ENCODE measurements around the gene CTPS2. TPM values are rescaled to one million over a fixed set of nuclear protein-coding genes. Genes with fewer than 3 reads are reported as not detected.
"Not testable (repeated sequence)": the region's sequence is repeated elsewhere in the genome, so short reads cannot be mapped to it uniquely, and the experiment has no call there.

Gene CTPS2
- polyA plus RNA-seq, 3 donors, result 1.4 to 3.4 (median 2.8) TPM

- Mint-ChIP-seq H3K9me3 (peaks cover 0 to 11% (median 0%) of the 10 kb centered on the region in 7 donors), H3K27ac (no peak overlapping the region), H3K4me3 (no peak overlapping the region), H3K36me3 (peaks cover 4% of the 10 kb centered on the region in 2 donors), H3K27me3 (ENCODE audit: low read depth in 3 of 3) (peaks cover 0 to 28% (median 0%) of the 10 kb centered on the region in 3 donors), H3K4me1 (peaks cover 2% of the 10 kb centered on the region)
- intact Hi-C loops (cut with micrococcal nuclease), result no loop called here
- Histone ChIP-seq H3K4me2 (replicated peaks; ENCODE audit: extremely low read depth, low read length, poor library complexity, severe bottlenecking) (no peak overlapping the region), H3K79me2 (ENCODE audit: insufficient read depth, low read length) (peaks cover 20% of the 10 kb centered on the region), H3K4me1 (ENCODE audit: control insufficient read depth in 1 of 2, insufficient read depth in 2 of 2, low read length in 2 of 2) (no peaks in the 10 kb centered on the region), H3K36me3 (replicated peaks in 1 of 2; ENCODE audit: control insufficient read depth in 1 of 2, insufficient read depth in 2 of 2, low read length in 2 of 2) (peaks cover 0 to 4% of the 10 kb centered on the region in 2 donors), H3K9ac (ENCODE audit: insufficient read depth, low read length, poor library complexity, severe bottlenecking) (no peak overlapping the region), H3K4me3 (replicated peaks in 1 of 3; ENCODE audit: low read depth in 2 of 3, low read length in 3 of 3) (no peak overlapping the region), H4K20me1 (ENCODE audit: insufficient read depth, low read length) (peaks cover 18% of the 10 kb centered on the region), H3K27me3 (ENCODE audit: control insufficient read depth in 2 of 2, insufficient read depth in 2 of 2, low read length in 2 of 2) (peaks cover 0 to 2% of the 10 kb centered on the region in 2 donors), H2AFZ (ENCODE audit: insufficient read depth, low read depth, low read length, poor library complexity, severe bottlenecking) (no peak overlapping the region), H3K27ac (ENCODE audit: low read depth in 1 of 2, low read length in 2 of 2) (no peak overlapping the region), H3K9me3 (replicated peaks in 1 of 2; ENCODE audit: control insufficient read depth in 1 of 2, insufficient read depth in 1 of 2, low read length in 2 of 2) (no peaks in the 10 kb centered on the region)
- no CpG with 5 or more reads among the region's 1 CpG for WGBS (ENCODE audit: insufficient coverage)
- no peak for DNase-seq
- TF ChIP-seq CTCF (IDR thresholded peaks at IDR 0.05), result no peak
Measured at GRCh38 chrX:16730450-16730849, 18.0 kb upstream of the CTPS2 start.

GRCh38 chrX:16727637-16728036 lies 15.2 kb upstream of the CTPS2 start:
- H3K27me3 Mint-ChIP-seq (ENCODE audit: low read depth in 3 of 3), result peaks cover 0 to 25% (median 0%) of the 10 kb centered on the region in 3 donors
- H3K27ac ChIP-seq (ENCODE audit: low read depth in 1 of 2, low read length in 2 of 2), result no peak overlapping the region
- H3K9me3 Mint-ChIP-seq, result peaks cover 0 to 11% (median 2%) of the 10 kb centered on the region in 7 donors
- no peak overlapping the region for H2AFZ ChIP-seq (ENCODE audit: insufficient read depth, low read depth, low read length, poor library complexity, severe bottlenecking)
- no peaks in the 10 kb centered on the region for H3K4me1 ChIP-seq (ENCODE audit: control insufficient read depth in 1 of 2, insufficient read depth in 2 of 2, low read length in 2 of 2)
- peaks cover 14% of the 10 kb centered on the region for H3K4me1 Mint-ChIP-seq
- DNase-seq, result no peak
- H4K20me1 ChIP-seq (ENCODE audit: insufficient read depth, low read length), result peaks cover 30% of the 10 kb centered on the region
- H3K79me2 ChIP-seq (ENCODE audit: insufficient read depth, low read length), result peaks cover 31% of the 10 kb centered on the region
- no peak overlapping the region for H3K4me3 ChIP-seq (replicated peaks in 1 of 3; ENCODE audit: low read depth in 2 of 3, low read length in 3 of 3)
- H3K36me3 ChIP-seq (replicated peaks in 1 of 2; ENCODE audit: control insufficient read depth in 1 of 2, insufficient read depth in 2 of 2, low read length in 2 of 2), result no peaks in the 10 kb centered on the region
- no peak for TF ChIP-seq CTCF (IDR thresholded peaks at IDR 0.05)
- peaks cover 3 to 8% of the 10 kb centered on the region in 2 donors for H3K36me3 Mint-ChIP-seq
- H3K27me3 ChIP-seq (ENCODE audit: control insufficient read depth in 2 of 2, insufficient read depth in 2 of 2, low read length in 2 of 2), result peaks cover 0 to 2% of the 10 kb centered on the region in 2 donors
- no peak overlapping the region for H3K9ac ChIP-seq (ENCODE audit: insufficient read depth, low read length, poor library complexity, severe bottlenecking)
- no peaks in the 10 kb centered on the region for H3K9me3 ChIP-seq (replicated peaks in 1 of 2; ENCODE audit: control insufficient read depth in 1 of 2, insufficient read depth in 1 of 2, low read length in 2 of 2)
- H3K4me2 ChIP-seq (replicated peaks; ENCODE audit: extremely low read depth, low read length, poor library complexity, severe bottlenecking), result no peak overlapping the region
- intact Hi-C loops (cut with micrococcal nuclease), result no loop called here
- no peak overlapping the region for H3K27ac Mint-ChIP-seq
- H3K4me3 Mint-ChIP-seq, result no peak overlapping the region

GRCh38 chrX:16726347-16726988 lies 14.0 kb upstream of the CTPS2 start:
- H3K9ac ChIP-seq (ENCODE audit: insufficient read depth, low read length, poor library complexity, severe bottlenecking); H3K4me3 ChIP-seq (replicated peaks in 1 of 3; ENCODE audit: low read depth in 2 of 3, low read length in 3 of 3): not testable (repeated sequence)
- WGBS (ENCODE audit: insufficient coverage), result no CpG with 5 or more reads among the region's 5 CpGs

More at GRCh38 chrX:16726347-16726988, 14.0 kb upstream of the CTPS2 start:
- H3K4me1 ChIP-seq (ENCODE audit: control insufficient read depth in 1 of 2, insufficient read depth in 2 of 2, low read length in 2 of 2); H2AFZ ChIP-seq (ENCODE audit: insufficient read depth, low read depth, low read length, poor library complexity, severe bottlenecking); H3K27ac ChIP-seq (ENCODE audit: low read depth in 1 of 2, low read length in 2 of 2); H3K4me2 ChIP-seq (replicated peaks; ENCODE audit: extremely low read depth, low read length, poor library complexity, severe bottlenecking); intact Hi-C loops (cut with micrococcal nuclease); H3K27ac Mint-ChIP-seq; H3K36me3 ChIP-seq (replicated peaks in 1 of 2; ENCODE audit: control insufficient read depth in 1 of 2, insufficient read depth in 2 of 2, low read length in 2 of 2); DNase-seq; H3K27me3 ChIP-seq (ENCODE audit: control insufficient read depth in 2 of 2, insufficient read depth in 2 of 2, low read length in 2 of 2); H3K9me3 ChIP-seq (replicated peaks in 1 of 2; ENCODE audit: control insufficient read depth in 1 of 2, insufficient read depth in 1 of 2, low read length in 2 of 2); H3K4me3 Mint-ChIP-seq: not testable (repeated sequence)
- H4K20me1 ChIP-seq (ENCODE audit: insufficient read depth, low read length), result peaks cover 27% of the 10 kb centered on the region
- Mint-ChIP-seq H3K27me3 (ENCODE audit: low read depth in 3 of 3) (peaks cover 0 to 26% (median 0%) of the 10 kb centered on the region in 3 donors), H3K36me3 (peaks cover 3 to 11% of the 10 kb centered on the region in 2 donors), H3K4me1 (peaks cover 16% of the 10 kb centered on the region), H3K9me3 (peaks cover 0 to 11% (median 2%) of the 10 kb centered on the region in 7 donors)
- H3K79me2 ChIP-seq (ENCODE audit: insufficient read depth, low read length), result peaks cover 40% of the 10 kb centered on the region

Measured in CD14-positive monocyte (primary cell).